Measurements from ENCODE around the gene ARHGAP6. TPM values are rescaled to one million over a fixed set of nuclear protein-coding genes. Genes with fewer than 3 reads are reported as not detected.

The ARHGAP6 gene
- polyA plus RNA-seq, 3 donors, result 0.31 to 1.1 (median 0.40) TPM

DNA sequence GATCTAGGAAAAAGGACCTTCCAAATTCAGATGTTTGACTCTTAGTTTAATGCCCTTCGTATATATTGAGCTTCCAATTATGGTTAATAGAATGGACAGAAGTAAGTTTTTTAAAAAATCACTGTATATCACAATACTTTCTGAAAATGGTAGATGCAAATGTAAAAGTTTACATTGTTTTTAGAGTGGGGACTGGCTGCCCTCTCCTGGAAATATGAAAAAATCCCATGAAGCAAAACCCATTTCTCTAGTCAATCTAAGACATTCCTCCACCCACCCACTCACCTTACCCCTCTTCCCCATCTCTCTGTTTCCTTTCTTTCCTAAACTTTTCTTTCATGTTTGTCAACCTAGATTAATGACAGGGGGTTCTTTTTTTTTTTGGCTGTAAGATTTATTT lies 134.5 kb downstream of the ARHGAP6 start:
- WGBS (ENCODE audit: insufficient coverage), result no CpG with 5 or more reads among the region's 1 CpG

DNA sequence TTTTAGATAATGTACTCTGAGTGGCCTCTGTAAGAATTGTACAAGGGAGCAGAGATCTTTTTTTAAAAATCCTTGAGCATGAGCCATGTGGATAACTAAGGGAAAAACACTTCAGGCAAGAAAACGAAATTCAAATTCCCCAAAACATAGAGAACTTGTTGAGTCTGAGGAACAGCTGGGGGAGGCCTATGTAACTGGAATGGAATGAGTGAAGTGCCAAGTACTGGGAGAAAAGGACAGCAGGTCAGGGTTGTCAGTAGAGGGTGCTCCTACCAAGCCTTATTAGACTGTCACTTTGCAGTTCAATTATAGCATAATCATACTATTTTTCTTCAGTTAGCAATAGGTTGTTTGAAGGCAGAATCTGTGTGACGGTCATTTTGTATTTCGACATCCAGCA lies 135.1 kb downstream of the ARHGAP6 start:
- Histone ChIP-seq H3K27me3 (ENCODE audit: control insufficient read depth in 2 of 2, insufficient read depth in 2 of 2, low read length in 2 of 2) (no peaks in the 10 kb centered on the region), H3K9me3 (replicated peaks in 1 of 2; ENCODE audit: control insufficient read depth in 1 of 2, insufficient read depth in 1 of 2, low read length in 2 of 2) (no peaks in the 10 kb centered on the region), H2AFZ (ENCODE audit: insufficient read depth, low read depth, low read length, poor library complexity, severe bottlenecking) (no peak overlapping the region), H3K4me2 (replicated peaks; ENCODE audit: extremely low read depth, low read length, poor library complexity, severe bottlenecking) (no peak overlapping the region), H4K20me1 (ENCODE audit: insufficient read depth, low read length) (no peaks in the 10 kb centered on the region), H3K27ac (ENCODE audit: low read depth in 1 of 2, low read length in 2 of 2) (no peak overlapping the region), H3K4me1 (ENCODE audit: control insufficient read depth in 1 of 2, insufficient read depth in 2 of 2, low read length in 2 of 2) (no peaks in the 10 kb centered on the region), H3K79me2 (ENCODE audit: insufficient read depth, low read length) (no peaks in the 10 kb centered on the region), H3K4me3 (replicated peaks in 1 of 3; ENCODE audit: low read depth in 2 of 3, low read length in 3 of 3) (no peak overlapping the region), H3K9ac (ENCODE audit: insufficient read depth, low read length, poor library complexity, severe bottlenecking) (no peak overlapping the region), H3K36me3 (replicated peaks in 1 of 2; ENCODE audit: control insufficient read depth in 1 of 2, insufficient read depth in 2 of 2, low read length in 2 of 2) (no peaks in the 10 kb centered on the region)
- Mint-ChIP-seq H3K27me3 (ENCODE audit: low read depth in 3 of 3) (peaks cover 0 to 6% (median 0%) of the 10 kb centered on the region in 3 donors), H3K4me3 (no peak overlapping the region), H3K9me3 (peaks cover 0 to 2% (median 0%) of the 10 kb centered on the region in 7 donors), H3K36me3 (no peaks in the 10 kb centered on the region), H3K27ac (no peak overlapping the region), H3K4me1 (no peaks in the 10 kb centered on the region)
- TF ChIP-seq, protein P1, sequence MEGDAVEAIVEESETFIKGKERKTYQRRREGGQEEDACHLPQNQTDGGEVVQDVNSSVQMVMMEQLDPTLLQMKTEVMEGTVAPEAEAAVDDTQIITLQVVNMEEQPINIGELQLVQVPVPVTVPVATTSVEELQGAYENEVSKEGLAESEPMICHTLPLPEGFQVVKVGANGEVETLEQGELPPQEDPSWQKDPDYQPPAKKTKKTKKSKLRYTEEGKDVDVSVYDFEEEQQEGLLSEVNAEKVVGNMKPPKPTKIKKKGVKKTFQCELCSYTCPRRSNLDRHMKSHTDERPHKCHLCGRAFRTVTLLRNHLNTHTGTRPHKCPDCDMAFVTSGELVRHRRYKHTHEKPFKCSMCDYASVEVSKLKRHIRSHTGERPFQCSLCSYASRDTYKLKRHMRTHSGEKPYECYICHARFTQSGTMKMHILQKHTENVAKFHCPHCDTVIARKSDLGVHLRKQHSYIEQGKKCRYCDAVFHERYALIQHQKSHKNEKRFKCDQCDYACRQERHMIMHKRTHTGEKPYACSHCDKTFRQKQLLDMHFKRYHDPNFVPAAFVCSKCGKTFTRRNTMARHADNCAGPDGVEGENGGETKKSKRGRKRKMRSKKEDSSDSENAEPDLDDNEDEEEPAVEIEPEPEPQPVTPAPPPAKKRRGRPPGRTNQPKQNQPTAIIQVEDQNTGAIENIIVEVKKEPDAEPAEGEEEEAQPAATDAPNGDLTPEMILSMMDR (IDR thresholded peaks at IDR 0.05), result no peak
- no peak for DNase-seq
- intact Hi-C loops (cut with micrococcal nuclease), result loop anchor here (5.0 to 10.0 kb wide), 2 partner anchors 242 to 386 kb away; no protein-coding TSS in a partner anchor
- WGBS (ENCODE audit: insufficient coverage), result no CpG with 5 or more reads among the region's 3 CpGs

More for the DNA sequence above, 134.5 kb downstream of the ARHGAP6 start:
- Histone ChIP-seq H3K4me3 (replicated peaks in 1 of 3; ENCODE audit: low read depth in 2 of 3, low read length in 3 of 3) (no peak overlapping the region), H3K79me2 (ENCODE audit: insufficient read depth, low read length) (no peaks in the 10 kb centered on the region), H3K36me3 (replicated peaks in 1 of 2; ENCODE audit: control insufficient read depth in 1 of 2, insufficient read depth in 2 of 2, low read length in 2 of 2) (no peaks in the 10 kb centered on the region), H3K4me2 (replicated peaks; ENCODE audit: extremely low read depth, low read length, poor library complexity, severe bottlenecking) (no peak overlapping the region), H3K9me3 (replicated peaks in 1 of 2; ENCODE audit: control insufficient read depth in 1 of 2, insufficient read depth in 1 of 2, low read length in 2 of 2) (no peaks in the 10 kb centered on the region), H3K9ac (ENCODE audit: insufficient read depth, low read length, poor library complexity, severe bottlenecking) (no peak overlapping the region), H3K27ac (ENCODE audit: low read depth in 1 of 2, low read length in 2 of 2) (no peak overlapping the region), H2AFZ (ENCODE audit: insufficient read depth, low read depth, low read length, poor library complexity, severe bottlenecking) (no peak overlapping the region), H3K4me1 (ENCODE audit: control insufficient read depth in 1 of 2, insufficient read depth in 2 of 2, low read length in 2 of 2) (no peaks in the 10 kb centered on the region), H4K20me1 (ENCODE audit: insufficient read depth, low read length) (no peaks in the 10 kb centered on the region), H3K27me3 (ENCODE audit: control insufficient read depth in 2 of 2, insufficient read depth in 2 of 2, low read length in 2 of 2) (no peaks in the 10 kb centered on the region)
- no peak for DNase-seq
- Mint-ChIP-seq H3K9me3 (peaks cover 0 to 2% (median 0%) of the 10 kb centered on the region in 7 donors), H3K27me3 (ENCODE audit: low read depth in 3 of 3) (peaks cover 0 to 2% (median 0%) of the 10 kb centered on the region in 3 donors), H3K4me3 (no peak overlapping the region), H3K27ac (no peak overlapping the region), H3K4me1 (no peaks in the 10 kb centered on the region), H3K36me3 (no peaks in the 10 kb centered on the region)
- TF ChIP-seq, protein P1 (IDR thresholded peaks at IDR 0.05), result no peak
- intact Hi-C loops (cut with micrococcal nuclease), result loop anchor here (5.0 to 10.0 kb wide), 2 partner anchors 241 to 386 kb away; no protein-coding TSS in a partner anchor
